SK-N-MC (cell line): Measurements from ENCODE around the gene PTGDS.

Source experiments
- EZH2 ChIP-seq: fragments of 200-600 bp; sonication (generic); IDR thresholded peaks from one replicate; pipeline ENCODE4 v1.6.1; 2017; ENCODE audit warnings: antibody characterized with exemption
- POLR2AphosphoS5 ChIP-seq: IDR thresholded peaks from 2 replicates; pipeline ENCODE4 v1.6.1; 2012; ENCODE audit warnings: mild to moderate bottlenecking, low read depth, low read length, borderline replicate concordance

DNA sequence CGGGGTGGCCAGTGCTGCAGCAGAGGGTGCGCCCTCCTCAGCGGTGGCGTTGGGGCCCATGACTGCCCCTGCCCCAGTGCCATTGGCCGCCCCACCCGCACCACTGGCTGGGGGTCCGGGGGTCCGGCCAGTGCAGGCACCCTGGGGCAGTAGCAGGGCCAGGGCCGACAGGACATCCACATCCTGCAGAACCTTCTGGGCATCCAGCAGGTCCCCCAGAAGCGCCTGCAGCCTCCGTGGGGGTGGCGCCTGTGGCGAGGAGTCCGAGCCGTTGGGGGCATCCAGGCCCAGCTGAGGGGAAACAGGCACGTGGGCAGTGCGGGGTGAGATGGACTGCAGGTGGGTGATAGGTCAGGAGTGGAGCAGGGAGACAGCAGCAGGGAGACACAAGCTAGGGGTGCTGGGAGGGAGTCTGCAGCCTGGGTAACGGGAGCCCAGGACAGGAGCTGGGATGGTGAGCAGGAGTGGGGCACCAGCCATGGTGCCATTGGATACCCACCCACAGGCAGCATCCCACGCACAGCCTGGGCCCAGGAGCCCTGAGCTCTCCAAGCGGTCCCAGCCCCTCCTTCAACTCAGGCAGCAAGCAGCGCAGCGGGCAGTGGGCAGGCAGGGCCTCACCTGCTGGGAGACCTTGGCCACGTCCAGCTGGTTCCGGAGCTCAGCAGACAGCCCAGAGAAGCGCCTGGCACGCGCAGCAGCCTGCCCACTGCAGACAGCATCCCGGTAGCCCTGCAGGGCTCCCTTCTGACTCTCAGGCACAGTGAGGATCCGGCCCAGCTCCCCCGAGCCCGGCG, 43.7 kb downstream of the PTGDS start:
- TF ChIP-seq POLR2AphosphoS5 (no peak), EZH2 (no peak)
